HEK293 (cell line): ENCODE results near the gene TUBGCP3.

Source experiments
- CTCF ChIA-PET: fragments of 350-600 bp; formaldehyde crosslinking; extraction: SDS; loops from one replicate; lab custom pipeline; 2021; ENCODE audit warnings: antibody characterized with exemption; lab: Yijun Ruan, JAX
- POLR2A ChIA-PET: fragments of 300-600 bp; formaldehyde crosslinking; extraction: SDS; loops from one replicate; lab custom pipeline; 2020; ENCODE audit warnings: antibody characterized with exemption, inconsistent platforms; lab: Yijun Ruan, JAX
- H3K27ac ChIP-seq: fragments of 200-500 bp; sonication (Bioruptor generic); 2 replicates; pipeline ENCODE4 v1.5.1; 2014; ENCODE audit warnings: low read depth, low read length, control low read depth, inconsistent platforms; ENCODE audit errors: extremely low read depth
- H3K36me3 ChIP-seq, 2 experiments: fragments of 200-500 bp in 1 of 2; sonication (Bioruptor generic) in 1 of 2; 1 replicate in 1 of 2; 2 replicates in 1 of 2; pipeline ENCODE4 v1.5.1; 2014 to 2017; ENCODE audit warnings: inconsistent platforms in 2 of 2, low read length in 2 of 2; ENCODE audit not compliant: control insufficient read depth in 2 of 2, insufficient read depth in 1 of 2
- H3K4me1 ChIP-seq: fragments of 200-500 bp; sonication (Bioruptor generic); 2 replicates; pipeline ENCODE4 v1.5.1; 2014; ENCODE audit warnings: mild to moderate bottlenecking, low read length, inconsistent platforms; ENCODE audit not compliant: control insufficient read depth, insufficient read depth
- H3K4me3 ChIP-seq: 2 replicates; pipeline ENCODE4 v1.5.1; 2011; ENCODE audit warnings: low read depth, mild to moderate bottlenecking, control low read depth, low read length, moderate library complexity
- H3K9me3 ChIP-seq: fragments of 200-500 bp; sonication (Bioruptor generic); 2 replicates; pipeline ENCODE4 v1.5.1; 2014; ENCODE audit warnings: low read depth, low read length, inconsistent platforms; ENCODE audit not compliant: control insufficient read depth, insufficient read depth
- GFI1B ChIP-seq: fragments of 450-650 bp; formaldehyde crosslinking; IDR thresholded peaks from 2 replicates; pipeline ENCODE4 v1.5.1; 2016; ENCODE audit warnings: missing biosample characterization, missing genetic modification characterization
- GLI2 ChIP-seq: fragments of 450-650 bp; formaldehyde crosslinking; IDR thresholded peaks from 2 replicates; pipeline ENCODE4; 2017; ENCODE audit warnings: missing biosample characterization, missing genetic modification characterization, low read depth, borderline replicate concordance
- HOXA7 ChIP-seq: sonication (generic); formaldehyde crosslinking; IDR thresholded peaks from 2 replicates; pipeline ENCODE4 v1.8.1; 2022; ENCODE audit warnings: missing genetic modification reagents, borderline replicate concordance
- MZF1 ChIP-seq: fragments of 450-650 bp; formaldehyde crosslinking; IDR thresholded peaks from 2 replicates; pipeline ENCODE4 v1.5.1; 2017; ENCODE audit warnings: missing biosample characterization, missing genetic modification characterization, borderline replicate concordance
- YY1 ChIP-seq: fragments of 450-650 bp; formaldehyde crosslinking; IDR thresholded peaks from 2 replicates; pipeline ENCODE4 v1.5.1; 2018; ENCODE audit warnings: missing biosample characterization, missing genetic modification characterization
- ZBTB17 ChIP-seq: fragments of 450-650 bp; formaldehyde crosslinking; IDR thresholded peaks from 2 replicates; pipeline ENCODE4 v1.5.1; 2016; ENCODE audit warnings: missing biosample characterization, missing genetic modification characterization
- ZBTB21 ChIP-seq: fragments of 450-650 bp; formaldehyde crosslinking; IDR thresholded peaks from 2 replicates; pipeline ENCODE4 v1.5.1; 2017; ENCODE audit warnings: missing biosample characterization, missing genetic modification characterization
- ZFP69B ChIP-seq: fragments of 450-650 bp; formaldehyde crosslinking; IDR thresholded peaks from 2 replicates; pipeline ENCODE4 v1.5.1; 2016; ENCODE audit warnings: missing biosample characterization, missing genetic modification characterization
- ZNF175 ChIP-seq: fragments of 450-650 bp; formaldehyde crosslinking; IDR thresholded peaks from 2 replicates; pipeline ENCODE4 v1.5.1; 2016; ENCODE audit warnings: missing biosample characterization, missing genetic modification characterization
- ZNF19 ChIP-seq: fragments of 450-650 bp; formaldehyde crosslinking; IDR thresholded peaks from 2 replicates; pipeline ENCODE4; 2016; ENCODE audit warnings: missing biosample characterization, missing genetic modification characterization, low read depth
- ZNF214 ChIP-seq: fragments of 450-650 bp; formaldehyde crosslinking; IDR thresholded peaks from 2 replicates; pipeline ENCODE4 v1.5.1; 2017; ENCODE audit warnings: missing biosample characterization, mild to moderate bottlenecking, missing genetic modification characterization, borderline replicate concordance
- ZNF404 ChIP-seq: fragments of 450-650 bp; formaldehyde crosslinking; IDR thresholded peaks from 2 replicates; pipeline ENCODE4 v1.5.1; 2017; ENCODE audit warnings: missing biosample characterization, missing genetic modification characterization
- ZNF585B ChIP-seq: fragments of 450-650 bp; formaldehyde crosslinking; IDR thresholded peaks from 2 replicates; pipeline ENCODE4 v1.5.1; 2016; ENCODE audit warnings: missing biosample characterization, missing genetic modification characterization
- ZNF624 ChIP-seq: fragments of 450-650 bp; formaldehyde crosslinking; IDR thresholded peaks from 2 replicates; pipeline ENCODE4 v1.5.1; 2017; ENCODE audit warnings: missing biosample characterization, missing genetic modification characterization
- ZNF76 ChIP-seq: fragments of 450-650 bp; formaldehyde crosslinking; IDR thresholded peaks from 2 replicates; pipeline ENCODE4; 2016; ENCODE audit warnings: low read depth, missing biosample characterization, missing genetic modification characterization, borderline replicate concordance
- ZNF777 ChIP-seq: fragments of 450-650 bp; formaldehyde crosslinking; IDR thresholded peaks from 2 replicates; pipeline ENCODE4 v1.5.1; 2017; ENCODE audit warnings: missing biosample characterization, missing genetic modification characterization, borderline replicate concordance
- TF ChIP-seq, protein P1 (sequence below): fragments of 450-650 bp; IDR thresholded peaks from 2 replicates; pipeline ENCODE4 v1.5.1; 2018; ENCODE audit warnings: missing biosample characterization, mild to moderate bottlenecking, missing genetic modification characterization
- TF ChIP-seq, protein P2 (sequence below): fragments of 450-650 bp; formaldehyde crosslinking; IDR thresholded peaks from 2 replicates; pipeline ENCODE4 v1.5.0; 2017; ENCODE audit warnings: missing biosample characterization, missing genetic modification characterization, borderline replicate concordance
- TF ChIP-seq, protein P3 (sequence below): fragments of 450-650 bp; formaldehyde crosslinking; IDR thresholded peaks from 2 replicates; pipeline ENCODE4 v1.5.1; 2016; ENCODE audit warnings: missing biosample characterization, missing genetic modification characterization
- TF ChIP-seq, protein P4 (sequence below): fragments of 450-650 bp; formaldehyde crosslinking; IDR thresholded peaks from 2 replicates; pipeline ENCODE4 v1.5.1; 2016; ENCODE audit warnings: missing biosample characterization, missing genetic modification characterization, borderline replicate concordance
- TF ChIP-seq, protein P5 (sequence below): fragments of 450-650 bp; formaldehyde crosslinking; IDR thresholded peaks from 2 replicates; pipeline ENCODE4 v1.5.1; 2017; ENCODE audit warnings: missing biosample characterization, missing genetic modification characterization

The TUBGCP3 gene

DNA sequence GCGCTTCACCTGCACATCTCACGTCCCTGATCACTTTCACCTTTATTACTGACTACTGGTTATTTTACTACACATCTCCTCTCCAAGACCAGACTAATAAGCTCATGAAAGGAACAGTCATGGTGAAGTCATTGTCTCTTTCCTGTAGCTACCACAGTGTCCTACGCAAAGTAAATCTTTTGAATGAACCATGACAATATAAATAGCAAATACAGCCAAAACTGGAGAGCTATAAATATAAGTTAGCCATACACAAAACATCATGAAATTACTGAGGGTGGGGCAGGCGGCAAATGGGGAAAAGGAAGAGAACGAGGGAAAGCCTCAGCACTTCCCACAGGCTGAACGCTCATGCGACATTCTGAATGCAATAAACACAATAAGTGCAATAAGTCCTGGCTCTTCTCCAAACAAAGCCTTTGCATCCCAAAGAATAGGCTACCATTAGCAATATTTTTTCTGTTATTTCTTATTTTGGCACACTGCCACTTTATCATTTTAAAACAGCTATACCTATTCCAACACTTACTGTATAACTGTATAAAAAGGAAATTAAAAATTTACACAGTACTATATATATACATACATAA lies 62.5 kb downstream of the TUBGCP3 start:
- ChIA-PET POLR2A (no interaction called here), CTCF (no interaction called here)
- Histone ChIP-seq H3K27ac (no peak overlapping the region), H3K4me1 (no peaks in the 10 kb centered on the region), H3K9me3 (no peaks in the 10 kb centered on the region), H3K4me3 (no peak overlapping the region), H3K36me3 (peaks cover 10 to 40% of the 10 kb centered on the region in 2 experiments; a peak in 2 of 3 replicates)
- TF ChIP-seq, protein P1, sequence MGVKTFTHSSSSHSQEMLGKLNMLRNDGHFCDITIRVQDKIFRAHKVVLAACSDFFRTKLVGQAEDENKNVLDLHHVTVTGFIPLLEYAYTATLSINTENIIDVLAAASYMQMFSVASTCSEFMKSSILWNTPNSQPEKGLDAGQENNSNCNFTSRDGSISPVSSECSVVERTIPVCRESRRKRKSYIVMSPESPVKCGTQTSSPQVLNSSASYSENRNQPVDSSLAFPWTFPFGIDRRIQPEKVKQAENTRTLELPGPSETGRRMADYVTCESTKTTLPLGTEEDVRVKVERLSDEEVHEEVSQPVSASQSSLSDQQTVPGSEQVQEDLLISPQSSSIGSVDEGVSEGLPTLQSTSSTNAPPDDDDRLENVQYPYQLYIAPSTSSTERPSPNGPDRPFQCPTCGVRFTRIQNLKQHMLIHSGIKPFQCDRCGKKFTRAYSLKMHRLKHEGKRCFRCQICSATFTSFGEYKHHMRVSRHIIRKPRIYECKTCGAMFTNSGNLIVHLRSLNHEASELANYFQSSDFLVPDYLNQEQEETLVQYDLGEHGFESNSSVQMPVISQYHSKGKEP (tag by site-specific recombination), result peak; percentile 46; the same call in 1 of the 2 replicates
- TF ChIP-seq, protein P2, sequence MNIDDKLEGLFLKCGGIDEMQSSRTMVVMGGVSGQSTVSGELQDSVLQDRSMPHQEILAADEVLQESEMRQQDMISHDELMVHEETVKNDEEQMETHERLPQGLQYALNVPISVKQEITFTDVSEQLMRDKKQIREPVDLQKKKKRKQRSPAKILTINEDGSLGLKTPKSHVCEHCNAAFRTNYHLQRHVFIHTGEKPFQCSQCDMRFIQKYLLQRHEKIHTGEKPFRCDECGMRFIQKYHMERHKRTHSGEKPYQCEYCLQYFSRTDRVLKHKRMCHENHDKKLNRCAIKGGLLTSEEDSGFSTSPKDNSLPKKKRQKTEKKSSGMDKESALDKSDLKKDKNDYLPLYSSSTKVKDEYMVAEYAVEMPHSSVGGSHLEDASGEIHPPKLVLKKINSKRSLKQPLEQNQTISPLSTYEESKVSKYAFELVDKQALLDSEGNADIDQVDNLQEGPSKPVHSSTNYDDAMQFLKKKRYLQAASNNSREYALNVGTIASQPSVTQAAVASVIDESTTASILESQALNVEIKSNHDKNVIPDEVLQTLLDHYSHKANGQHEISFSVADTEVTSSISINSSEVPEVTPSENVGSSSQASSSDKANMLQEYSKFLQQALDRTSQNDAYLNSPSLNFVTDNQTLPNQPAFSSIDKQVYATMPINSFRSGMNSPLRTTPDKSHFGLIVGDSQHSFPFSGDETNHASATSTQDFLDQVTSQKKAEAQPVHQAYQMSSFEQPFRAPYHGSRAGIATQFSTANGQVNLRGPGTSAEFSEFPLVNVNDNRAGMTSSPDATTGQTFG (tag by site-specific recombination), result no peak
- no peak for TF ChIP-seq ZNF585B (tag by site-specific recombination)

DNA sequence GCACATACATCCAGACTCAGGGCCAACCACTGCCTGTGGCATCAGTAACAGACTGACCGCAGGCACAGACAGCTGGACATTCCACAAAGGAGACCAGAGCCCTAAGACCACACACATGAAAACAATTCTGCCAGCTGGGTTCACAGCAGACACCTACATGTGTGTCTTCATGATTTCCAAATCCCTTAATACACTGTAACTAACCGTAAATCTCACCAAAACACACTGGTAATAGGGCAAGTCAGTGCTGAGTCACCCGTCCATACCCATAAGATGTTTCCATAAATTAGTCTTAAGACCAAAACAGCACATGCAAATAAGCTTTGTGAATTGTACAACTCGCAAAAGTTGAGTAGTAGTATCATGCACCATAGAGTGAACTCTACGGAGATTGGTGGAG lies 65.4 kb downstream of the TUBGCP3 start:
- POLR2A ChIA-PET, result no interaction called here
- no peak overlapping the region for H3K27ac ChIP-seq
- CTCF ChIA-PET, result no interaction called here
- H3K9me3 ChIP-seq, result no peaks in the 10 kb centered on the region
- peaks cover 12 to 57% of the 10 kb centered on the region in 2 experiments; a peak in 2 of 3 replicates for H3K36me3 ChIP-seq
- no peak overlapping the region for H3K4me3 ChIP-seq
- no peaks in the 10 kb centered on the region for H3K4me1 ChIP-seq
- TF ChIP-seq ZNF214 (no peak), GFI1B (tag by site-specific recombination) (no peak), ZNF777 (tag by site-specific recombination) (no peak), ZNF19 (no peak), ZBTB21 (tag by site-specific recombination) (no peak), ZFP69B (tag by site-specific recombination) (no peak), GLI2 (tag by site-specific recombination) (no peak), ZNF404 (tag by site-specific recombination) (no peak), ZNF76 (tag by site-specific recombination) (no peak), MZF1 (tag by site-specific recombination) (no peak), ZBTB17 (tag by site-specific recombination) (no peak), HOXA7 (CRISPR knock-in tag) (no peak), ZNF624 (tag by site-specific recombination) (no peak), YY1 (tag by site-specific recombination) (no peak), ZNF175 (tag by site-specific recombination) (no peak)
- TF ChIP-seq, protein P1 (tag by site-specific recombination), result no peak
- TF ChIP-seq, protein P3, sequence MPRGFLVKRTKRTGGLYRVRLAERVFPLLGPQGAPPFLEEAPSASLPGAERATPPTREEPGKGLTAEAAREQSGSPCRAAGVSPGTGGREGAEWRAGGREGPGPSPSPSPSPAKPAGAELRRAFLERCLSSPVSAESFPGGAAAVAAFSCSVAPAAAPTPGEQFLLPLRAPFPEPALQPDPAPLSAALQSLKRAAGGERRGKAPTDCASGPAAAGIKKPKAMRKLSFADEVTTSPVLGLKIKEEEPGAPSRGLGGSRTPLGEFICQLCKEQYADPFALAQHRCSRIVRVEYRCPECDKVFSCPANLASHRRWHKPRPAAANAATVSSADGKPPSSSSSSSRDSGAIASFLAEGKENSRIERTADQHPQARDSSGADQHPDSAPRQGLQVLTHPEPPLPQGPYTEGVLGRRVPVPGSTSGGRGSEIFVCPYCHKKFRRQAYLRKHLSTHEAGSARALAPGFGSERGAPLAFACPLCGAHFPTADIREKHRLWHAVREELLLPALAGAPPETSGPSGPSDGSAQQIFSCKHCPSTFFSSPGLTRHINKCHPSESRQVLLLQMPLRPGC, result no peak
- TF ChIP-seq, protein P4, sequence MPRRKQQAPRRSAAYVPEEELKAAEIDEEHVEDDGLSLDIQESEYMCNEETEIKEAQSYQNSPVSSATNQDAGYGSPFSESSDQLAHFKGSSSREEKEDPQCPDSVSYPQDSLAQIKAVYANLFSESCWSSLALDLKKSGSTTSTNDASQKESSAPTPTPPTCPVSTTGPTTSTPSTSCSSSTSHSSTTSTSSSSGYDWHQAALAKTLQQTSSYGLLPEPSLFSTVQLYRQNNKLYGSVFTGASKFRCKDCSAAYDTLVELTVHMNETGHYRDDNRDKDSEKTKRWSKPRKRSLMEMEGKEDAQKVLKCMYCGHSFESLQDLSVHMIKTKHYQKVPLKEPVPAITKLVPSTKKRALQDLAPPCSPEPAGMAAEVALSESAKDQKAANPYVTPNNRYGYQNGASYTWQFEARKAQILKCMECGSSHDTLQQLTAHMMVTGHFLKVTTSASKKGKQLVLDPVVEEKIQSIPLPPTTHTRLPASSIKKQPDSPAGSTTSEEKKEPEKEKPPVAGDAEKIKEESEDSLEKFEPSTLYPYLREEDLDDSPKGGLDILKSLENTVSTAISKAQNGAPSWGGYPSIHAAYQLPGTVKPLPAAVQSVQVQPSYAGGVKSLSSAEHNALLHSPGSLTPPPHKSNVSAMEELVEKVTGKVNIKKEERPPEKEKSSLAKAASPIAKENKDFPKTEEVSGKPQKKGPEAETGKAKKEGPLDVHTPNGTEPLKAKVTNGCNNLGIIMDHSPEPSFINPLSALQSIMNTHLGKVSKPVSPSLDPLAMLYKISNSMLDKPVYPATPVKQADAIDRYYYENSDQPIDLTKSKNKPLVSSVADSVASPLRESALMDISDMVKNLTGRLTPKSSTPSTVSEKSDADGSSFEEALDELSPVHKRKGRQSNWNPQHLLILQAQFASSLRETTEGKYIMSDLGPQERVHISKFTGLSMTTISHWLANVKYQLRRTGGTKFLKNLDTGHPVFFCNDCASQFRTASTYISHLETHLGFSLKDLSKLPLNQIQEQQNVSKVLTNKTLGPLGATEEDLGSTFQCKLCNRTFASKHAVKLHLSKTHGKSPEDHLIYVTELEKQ (tag by site-specific recombination), result no peak
- TF ChIP-seq, protein P5, sequence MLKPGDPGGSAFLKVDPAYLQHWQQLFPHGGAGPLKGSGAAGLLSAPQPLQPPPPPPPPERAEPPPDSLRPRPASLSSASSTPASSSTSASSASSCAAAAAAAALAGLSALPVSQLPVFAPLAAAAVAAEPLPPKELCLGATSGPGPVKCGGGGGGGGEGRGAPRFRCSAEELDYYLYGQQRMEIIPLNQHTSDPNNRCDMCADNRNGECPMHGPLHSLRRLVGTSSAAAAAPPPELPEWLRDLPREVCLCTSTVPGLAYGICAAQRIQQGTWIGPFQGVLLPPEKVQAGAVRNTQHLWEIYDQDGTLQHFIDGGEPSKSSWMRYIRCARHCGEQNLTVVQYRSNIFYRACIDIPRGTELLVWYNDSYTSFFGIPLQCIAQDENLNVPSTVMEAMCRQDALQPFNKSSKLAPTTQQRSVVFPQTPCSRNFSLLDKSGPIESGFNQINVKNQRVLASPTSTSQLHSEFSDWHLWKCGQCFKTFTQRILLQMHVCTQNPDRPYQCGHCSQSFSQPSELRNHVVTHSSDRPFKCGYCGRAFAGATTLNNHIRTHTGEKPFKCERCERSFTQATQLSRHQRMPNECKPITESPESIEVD, result no peak
